Right renal pelvis (tissue), 4 donors: ENCODE measurements around the gene CLDN20. TPM values are rescaled to one million over a fixed set of nuclear protein-coding genes. Genes with fewer than 3 reads are reported as not detected.
"Not testable (repeated sequence)": the region's sequence is repeated elsewhere in the genome, so short reads cannot be mapped to it uniquely, and the experiment has no call there.

ENCODE experiments used
- DNase-seq, 4 donors: peaks; one replicate each; pipeline ENCODE4 v3.0.0-alpha.2; 2013; ENCODE audit warnings: low read depth in 4 of 4, low spot score in 3 of 4, missing footprints in 1 of 4
- polyA plus RNA-seq, 4 donors: library from polyadenylated mRNA; unstranded; fragments of 120-200 nt; gene quantifications; one replicate each; pipeline ENCODE4 v1.2.1, GENCODE V29; 2013; ENCODE audit not compliant: insufficient read length in 4 of 4

Gene CLDN20, protein sequence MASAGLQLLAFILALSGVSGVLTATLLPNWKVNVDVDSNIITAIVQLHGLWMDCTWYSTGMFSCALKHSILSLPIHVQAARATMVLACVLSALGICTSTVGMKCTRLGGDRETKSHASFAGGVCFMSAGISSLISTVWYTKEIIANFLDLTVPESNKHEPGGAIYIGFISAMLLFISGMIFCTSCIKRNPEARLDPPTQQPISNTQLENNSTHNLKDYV
- under 1 TPM; 0.42 to 0.87 (median 0.66) TPM for polyA plus RNA-seq

DNA sequence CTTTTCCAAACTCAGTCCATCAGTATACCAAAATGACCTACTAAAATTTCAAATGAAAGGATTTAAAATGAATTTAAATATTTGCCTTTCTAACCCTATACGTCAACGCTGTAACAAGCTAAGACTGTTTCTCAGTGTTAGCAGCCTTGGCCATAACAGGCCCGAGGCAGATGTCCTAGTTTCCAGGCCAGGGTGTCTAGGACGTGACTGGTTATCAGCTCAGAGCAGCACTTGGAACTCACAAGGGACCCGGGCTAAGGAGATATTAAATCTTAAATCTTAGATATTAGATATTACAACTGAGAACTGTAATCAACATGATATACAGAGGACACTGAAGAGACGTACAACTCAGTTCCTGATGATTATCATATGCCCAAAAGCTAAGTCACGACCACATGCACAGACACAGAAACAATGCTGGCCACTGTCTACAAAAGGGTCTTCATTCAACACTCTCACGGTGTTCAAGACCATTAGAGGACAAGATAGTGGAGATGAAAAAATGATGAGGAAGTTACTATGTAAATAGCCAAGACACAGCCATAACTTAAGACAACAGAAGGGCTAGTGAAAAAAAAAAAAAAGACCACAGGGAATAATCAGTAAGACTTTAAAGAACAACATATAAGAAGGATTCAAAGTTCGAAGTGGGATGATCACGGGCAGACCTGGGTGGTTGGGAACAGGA is at the start of gene CLDN20:
Gene CLDN20, plus strand, starts transcription at position 641 of the 691 bp plus-strand sequence. CDS start 11,707 bp downstream, outside the sequence.
- no peak for DNase-seq

DNA sequence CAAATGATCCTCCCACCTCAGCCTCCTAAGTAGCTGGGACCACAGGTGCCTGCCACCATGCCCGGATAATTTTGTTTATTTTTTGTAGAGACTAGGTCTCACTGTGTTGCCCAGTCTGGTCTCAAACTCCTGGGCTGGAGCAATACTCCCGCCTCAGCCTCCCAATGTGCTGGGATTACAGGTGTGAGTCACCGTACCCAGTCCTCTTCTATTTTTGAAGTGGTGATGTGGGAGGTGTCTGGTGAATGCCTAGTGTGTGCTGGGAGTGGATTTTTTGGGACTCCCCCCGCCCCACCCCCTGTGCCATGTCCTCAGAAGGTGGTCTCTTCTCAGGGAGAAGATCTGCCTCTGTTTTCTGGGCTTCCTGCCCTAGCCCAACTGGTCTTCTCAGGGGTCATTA is 47.9 kb upstream of the CLDN20 start:
- DNase-seq, result no peak

DNA sequence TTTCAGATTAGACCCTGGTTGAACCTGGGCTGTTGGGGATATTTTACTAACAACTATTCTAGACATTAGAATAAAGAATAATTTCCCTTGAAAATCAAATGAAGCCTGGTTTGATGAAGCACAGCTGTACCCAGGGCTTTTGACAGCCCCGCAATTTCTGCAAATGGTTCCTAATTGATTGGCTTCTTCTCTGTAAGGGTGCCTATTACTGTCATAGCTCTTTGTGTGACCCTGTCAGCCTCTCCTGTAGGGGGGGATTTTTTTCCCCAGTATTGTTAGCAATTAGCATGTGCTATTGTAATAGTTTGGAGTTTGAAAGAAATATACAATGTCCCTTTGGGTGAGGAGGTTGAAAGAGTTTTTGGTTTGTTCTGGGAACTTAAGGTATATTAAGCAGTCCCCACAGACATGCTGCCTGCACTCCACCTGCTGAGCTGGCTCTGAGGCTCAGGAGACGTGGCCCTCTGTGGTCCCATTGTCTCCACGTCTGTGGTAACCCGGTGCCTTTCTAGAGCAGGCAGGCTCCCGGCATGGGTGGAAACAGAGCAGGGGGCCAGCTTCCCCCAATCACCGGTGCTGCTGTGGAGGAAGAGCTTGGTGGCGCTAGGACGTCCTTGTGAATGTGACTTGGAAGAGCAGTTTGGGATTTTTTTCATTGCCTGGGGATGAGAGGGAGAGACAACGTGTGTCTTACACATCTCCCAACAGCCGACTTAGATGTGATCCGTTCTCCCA is 47.3 kb upstream of the CLDN20 start:
- DNase-seq, result no peak

DNA sequence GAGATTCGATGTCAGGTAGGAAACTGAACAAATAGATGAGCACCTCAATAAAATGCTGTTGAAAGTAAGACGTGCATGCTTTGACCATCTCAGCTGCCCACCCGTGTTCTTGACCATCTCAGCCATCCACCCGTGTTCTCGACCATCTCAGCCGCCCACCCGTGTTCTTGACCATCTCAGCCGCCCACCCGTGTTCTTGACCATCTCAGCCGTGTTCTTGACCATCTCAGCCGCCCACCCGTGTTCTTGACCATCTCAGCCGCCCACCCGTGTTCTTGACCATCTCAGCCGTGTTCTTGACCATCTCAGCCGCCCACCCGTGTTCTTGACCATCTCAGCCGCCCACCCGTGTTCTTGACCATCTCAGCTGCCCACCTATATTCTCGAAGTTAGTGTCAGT is 45.1 kb upstream of the CLDN20 start:
- DNase-seq, result not testable (repeated sequence)

DNA sequence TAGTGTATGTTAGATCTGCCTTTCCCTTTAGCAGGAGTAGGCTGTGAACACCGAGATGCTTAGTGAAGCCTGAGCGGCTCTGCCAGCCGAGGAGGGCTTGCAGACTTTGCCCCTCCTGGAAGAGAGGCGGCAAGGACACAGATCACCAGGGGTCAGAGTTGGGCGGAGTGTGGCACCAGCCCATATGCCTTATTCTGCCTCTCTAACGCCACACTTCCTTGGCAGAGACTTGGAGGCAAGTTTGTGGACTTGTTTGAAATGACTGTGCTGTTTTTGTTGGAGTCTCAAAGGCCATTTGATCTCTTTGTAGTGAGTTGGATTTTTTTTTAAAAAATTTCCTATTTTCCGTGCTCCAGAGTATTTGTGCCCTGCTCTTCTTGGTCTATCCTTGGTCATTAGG is 44.5 kb upstream of the CLDN20 start:
- no peak for DNase-seq

DNA sequence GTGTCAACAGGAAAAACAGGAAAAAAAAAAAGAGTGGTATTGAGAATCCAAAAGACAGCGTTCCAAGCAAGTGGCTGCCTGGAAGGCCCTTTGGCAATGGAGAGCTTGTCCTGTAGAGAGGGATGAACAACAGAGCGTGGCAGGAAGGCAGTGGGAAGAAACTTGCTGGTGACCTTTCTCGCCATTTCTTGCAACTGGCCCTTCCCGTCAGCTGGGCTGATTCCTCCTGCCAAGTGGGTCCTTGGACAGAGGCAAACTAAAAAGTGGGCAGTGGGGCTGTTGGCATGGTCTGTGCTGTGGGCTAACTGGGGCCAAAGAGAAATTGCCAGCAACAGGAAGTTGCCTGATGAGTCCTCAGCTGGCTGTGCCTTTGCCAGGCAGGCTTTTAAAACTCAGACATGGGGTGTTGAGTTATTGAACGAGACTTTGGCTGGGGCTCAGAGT is 43.9 kb upstream of the CLDN20 start:
- DNase-seq, result no peak

DNA sequence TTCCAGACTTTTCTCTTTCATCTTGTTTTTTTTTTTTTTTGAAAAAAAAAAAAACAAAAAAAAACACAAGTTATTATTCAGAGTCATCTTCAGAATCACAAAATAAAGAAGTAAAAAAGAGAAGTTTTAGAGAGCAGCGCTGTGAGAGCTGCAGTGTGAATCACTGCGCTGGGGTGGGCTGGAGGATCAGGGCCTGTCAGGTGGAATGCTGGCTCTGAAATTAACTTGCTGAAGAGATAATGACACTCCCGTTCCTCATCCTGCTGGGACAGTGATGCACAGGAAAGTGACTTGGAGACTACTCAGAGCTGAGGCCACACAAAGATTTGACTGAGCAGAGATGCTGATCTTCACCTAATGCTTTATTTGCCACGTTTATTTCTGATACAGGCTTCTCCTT is 42.7 kb upstream of the CLDN20 start:
- no peak for DNase-seq

DNA sequence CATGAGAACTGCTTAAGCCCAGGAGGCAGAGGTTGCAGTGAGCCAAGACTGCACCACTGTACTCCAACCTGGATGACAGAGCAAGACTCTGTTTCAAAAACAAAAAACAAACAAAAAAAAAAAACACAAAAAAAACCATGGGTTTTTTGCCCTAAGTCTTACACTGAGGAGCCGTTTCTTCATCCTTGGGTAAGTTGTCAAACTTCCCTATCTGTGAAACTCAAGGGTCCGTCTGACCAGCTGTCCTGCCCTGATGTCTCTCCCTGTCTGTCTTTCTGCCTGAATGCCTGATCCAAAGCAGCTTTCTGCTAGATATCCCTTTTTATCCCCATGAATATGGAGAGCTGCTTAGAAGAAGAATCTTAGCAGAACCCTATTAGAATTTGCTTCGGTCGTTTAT is 41.3 kb upstream of the CLDN20 start:
- no peak for DNase-seq

DNA sequence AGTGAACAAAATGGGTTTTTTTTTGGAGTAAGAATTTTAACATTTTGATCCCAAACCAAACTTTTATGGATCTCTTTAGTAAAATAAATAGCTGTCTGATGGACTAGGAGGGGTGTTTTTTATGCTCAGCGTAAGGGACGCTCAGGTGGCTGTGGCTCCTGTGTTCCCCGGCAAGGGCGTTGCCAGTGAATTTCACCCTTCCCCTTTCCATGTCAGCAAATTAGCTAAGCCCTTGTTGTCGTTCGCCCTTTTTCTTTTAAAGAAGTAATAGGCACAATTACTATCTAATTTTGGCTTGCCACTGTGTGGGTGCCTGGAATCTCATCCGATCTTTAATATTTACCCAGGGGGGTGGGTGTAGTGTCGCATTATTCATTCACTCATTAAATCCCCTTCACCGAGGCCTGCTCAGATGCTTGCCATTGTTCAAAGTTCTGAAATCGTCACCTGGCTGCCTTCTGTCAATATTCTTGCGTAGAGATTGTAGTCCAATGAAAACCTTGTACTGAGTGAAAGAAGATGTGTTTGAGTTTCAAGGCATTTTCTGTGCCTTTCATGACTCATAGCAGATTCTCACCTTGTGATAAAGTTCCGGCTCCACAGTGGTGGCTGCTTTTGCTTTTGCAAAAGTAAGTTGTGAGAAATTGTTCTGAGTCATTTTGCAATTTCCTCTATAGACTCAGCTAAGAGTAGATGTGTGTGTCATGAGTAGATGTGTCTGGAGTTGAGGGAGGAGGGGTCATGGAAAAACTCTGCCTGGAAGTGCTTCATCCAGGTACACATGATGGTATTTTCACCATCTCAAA is 40.0 kb upstream of the CLDN20 start:
- no peak for DNase-seq

DNA sequence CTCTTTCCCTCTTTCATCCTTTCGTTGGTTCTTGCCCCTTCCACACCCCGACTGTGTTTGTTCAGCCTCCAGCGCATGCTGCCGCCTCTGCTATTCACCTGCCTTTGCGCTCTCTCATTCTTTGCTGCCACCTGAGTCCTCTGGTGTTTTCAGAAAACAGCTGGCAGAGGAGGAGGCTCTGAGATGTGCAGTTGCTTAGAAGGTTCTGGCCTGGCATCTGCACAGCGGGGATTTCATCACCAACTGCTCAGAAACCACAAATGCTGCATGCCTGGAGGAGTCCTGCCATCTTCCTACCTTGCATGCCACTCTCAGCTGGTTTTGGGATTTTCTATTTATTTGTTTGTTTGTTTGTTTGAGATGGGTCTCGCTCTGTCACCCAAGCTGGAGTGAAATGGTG is 39.2 kb upstream of the CLDN20 start:
- no peak for DNase-seq

DNA sequence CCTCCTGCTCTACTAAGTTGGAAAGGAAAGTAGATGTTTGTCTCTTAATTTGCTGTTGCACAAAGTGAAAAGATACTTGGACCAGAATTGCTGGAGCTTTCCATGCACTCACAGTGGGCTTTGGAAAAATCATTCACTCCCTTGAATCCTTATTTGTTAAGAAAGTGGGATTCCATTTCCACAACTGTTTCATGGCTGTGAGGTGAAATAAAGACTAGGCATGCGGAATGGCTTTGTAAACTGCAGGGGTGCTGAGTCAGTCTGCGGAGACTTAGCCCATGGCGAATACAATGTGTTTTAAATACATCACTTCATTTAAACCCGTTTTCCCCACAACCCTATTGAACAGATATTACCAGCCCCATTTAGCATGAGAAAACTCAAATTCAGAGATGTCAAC is 36.8 kb upstream of the CLDN20 start:
- DNase-seq, result no peak

DNA sequence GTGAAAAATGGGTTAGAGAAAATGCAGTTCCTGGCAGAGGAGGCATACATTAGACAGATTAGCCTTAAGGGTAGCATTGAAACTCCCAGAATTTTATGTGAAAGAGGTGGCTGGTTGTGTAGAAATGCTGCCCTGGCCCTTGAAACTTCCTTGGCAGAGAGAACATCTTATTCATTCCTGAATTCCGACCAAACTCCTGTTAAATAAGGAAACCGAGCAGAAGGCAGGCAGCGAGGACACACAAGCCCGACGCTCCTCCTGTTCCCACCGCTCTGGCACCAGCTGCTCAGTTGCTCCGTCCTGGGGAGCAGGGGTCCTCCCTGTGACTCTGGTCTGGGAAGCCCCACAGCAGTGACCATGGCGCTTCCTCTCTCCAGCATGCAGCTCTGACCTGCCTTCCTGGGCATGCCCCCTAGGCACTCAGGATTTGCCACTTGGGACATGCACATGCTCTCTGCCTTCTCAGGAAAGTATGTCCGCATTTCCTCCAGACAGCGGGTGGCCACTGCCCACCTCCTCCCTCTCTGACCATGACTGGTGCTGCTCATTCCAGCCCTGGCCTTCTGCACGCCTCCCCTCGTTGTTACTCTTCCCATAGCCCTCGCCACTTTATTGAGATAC is 35.2 kb upstream of the CLDN20 start:
- no peak for DNase-seq

DNA sequence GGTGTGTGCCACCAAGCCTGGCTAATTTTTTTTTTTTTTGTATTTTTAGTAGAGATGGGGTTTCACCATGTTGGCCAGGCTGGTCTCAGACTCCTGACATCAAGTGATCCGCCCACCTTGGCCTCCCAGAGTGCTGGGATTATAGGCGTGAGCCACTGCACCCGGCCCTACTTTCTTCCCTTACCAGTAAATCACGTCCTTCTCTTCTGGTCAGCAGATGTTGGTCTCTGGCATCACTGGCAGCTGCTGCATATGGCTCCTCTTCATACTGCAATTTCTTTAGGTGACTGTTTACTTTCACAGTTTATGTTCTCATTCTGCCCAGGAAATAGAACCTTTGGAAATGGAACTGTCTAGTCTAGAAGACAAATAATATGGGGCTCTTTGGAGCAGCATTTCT is 32.8 kb upstream of the CLDN20 start:
- DNase-seq, result not testable (repeated sequence)

DNA sequence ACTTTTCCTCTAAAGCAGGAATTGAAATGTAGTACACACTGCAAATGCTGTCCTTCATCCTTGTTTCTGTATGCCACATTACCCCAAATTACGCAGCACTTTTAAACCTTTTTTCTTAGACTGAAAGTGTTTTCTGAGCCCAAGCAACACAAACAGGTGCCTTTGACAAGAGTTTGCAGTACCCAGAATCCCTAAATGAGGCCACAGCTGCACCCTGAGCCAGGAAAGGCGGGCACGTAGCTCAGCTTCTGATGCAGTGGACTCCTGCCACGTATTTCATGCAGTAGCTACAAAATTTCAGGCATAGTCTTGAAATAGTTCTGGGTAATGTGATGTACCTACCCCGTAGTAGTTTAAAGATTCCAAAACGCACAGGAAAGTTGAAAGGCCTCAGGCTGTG is 31.0 kb upstream of the CLDN20 start:
- DNase-seq, result no peak

DNA sequence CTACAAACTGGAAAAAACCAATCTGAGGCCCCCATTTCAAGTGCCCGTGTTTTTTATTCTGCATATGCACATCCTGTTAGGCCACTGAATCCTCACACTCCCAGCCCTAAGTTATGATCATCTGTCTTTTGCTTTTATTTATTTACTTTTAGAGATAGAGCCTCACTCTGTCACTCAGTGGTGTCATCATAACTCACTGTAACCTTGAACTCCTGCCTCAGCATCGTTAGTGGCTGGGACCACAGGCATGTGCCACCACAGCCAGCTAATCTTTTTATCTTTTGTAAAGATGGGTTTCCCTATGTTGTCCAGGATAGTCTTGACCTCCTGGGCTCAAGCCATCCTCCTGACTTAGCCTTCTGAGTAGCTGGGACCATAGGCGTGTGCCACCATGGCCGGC is 29.6 kb upstream of the CLDN20 start:
- DNase-seq, result no peak

DNA sequence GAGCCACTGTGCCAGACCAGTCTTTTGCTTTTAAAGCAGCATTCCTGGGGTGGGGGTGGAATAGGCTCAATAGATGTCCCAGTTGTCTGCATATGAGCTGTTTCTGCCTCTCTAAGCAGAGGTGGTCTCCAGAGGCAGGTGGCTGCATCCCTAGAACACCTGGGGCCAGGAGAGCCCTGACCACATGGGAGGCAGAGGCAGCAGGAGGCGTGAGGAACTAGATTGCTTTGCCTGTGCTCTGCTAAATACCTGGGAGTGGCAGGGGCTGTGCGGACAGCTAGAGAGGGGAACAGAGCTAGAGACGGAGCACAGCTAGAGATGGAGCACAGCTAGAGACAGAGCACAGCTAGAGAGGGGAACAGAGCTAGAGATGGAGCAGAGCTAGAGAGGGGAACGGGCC is 29.1 kb upstream of the CLDN20 start:
- no peak for DNase-seq

DNA sequence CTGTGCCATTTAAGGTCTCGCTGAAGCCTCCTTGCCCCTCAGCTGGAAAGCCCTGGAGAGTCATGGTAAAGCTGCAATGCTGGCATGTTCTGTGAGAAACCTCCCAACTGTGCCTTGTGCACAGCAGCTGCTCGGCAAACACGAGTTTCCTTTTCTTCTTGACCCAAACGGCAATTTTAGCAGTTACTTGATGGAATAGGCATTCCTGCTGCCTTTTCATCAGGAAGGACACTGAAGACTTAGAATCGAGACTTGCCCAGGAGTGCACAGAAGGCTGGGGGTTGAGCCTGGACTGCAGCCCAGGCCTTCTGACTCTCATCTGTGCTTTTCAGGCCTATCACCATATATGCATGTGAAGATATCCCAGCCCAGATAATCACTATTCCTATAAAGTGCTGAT is 28.7 kb upstream of the CLDN20 start:
- DNase-seq, result no peak

DNA sequence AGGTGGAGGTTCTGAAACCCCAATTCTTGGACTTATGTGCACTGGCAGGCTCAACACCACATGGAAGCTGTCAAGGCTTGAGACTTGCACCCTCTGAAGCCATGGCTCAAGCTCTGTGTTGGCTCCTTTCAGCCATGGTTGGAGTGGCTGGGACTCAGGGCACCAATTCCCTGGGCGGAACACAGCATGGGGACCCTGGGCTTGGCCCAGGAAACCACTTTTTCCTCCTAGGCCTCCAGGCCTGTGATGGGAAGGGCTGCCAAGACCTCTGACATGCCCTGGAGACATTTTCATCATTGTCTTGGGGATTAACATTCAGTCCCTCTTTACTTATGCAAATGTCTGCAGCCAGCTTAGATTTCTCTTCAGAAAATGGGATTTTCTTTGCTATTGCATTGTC is 26.2 kb upstream of the CLDN20 start:
- DNase-seq, result no peak

DNA sequence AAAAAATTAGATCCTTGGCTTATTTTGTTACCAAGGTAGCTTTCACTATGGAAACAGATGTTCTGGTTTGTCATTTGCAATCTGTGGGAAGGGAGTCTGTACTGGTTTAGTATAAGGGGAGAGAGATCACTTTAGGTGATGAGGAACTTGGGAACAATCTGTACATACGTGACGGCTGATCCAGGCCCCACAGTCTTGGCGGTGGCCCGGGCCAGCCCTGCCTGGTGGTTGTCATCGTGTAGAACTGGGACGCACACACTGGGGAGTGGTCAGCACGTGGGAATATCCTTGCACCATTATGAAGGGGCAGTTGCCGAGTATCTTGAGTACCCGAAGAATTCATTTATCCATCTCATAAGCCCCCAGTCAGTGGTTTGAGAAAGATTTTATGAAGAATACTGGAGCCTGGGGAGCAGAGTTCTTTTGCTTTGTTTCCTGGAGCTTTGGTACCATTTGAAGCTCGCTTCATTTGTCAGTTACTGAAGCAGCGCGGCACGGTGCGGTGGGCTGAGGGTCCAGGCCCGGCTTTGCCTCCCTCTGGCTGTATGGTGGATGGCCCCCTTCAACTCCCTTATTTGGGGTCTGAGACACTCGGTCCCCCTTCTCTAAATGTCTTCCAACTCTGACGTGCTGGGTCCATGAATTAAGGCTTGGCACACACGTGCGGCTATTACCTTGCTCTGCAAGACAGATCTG is 22.8 kb upstream of the CLDN20 start:
- no peak for DNase-seq

DNA sequence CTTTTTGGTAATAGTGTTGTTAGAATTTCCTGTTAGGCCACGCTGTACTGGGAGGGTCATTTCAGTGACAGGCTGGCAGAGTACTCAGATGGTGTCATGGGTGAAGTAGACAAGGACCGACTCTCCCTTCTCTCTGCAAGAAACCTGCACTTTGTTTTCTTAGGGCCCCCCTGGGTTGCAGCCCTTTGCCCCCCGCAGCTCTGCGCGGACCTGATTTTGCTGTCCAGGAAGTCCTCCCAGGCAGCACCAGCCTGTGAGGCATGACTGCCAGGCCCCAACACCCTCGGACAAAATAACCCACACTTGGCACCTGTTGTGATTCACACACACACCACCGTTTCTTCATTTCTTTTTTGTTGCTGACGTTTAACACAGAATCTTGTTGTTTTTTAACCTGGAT is 21.8 kb upstream of the CLDN20 start:
- no peak for DNase-seq
